Dedifferentiated amniotic fluid mesenchymal stem cell (primary cell): Measurements from ENCODE around the gene ZNF445.
A peak's percentile ranks its signal among the peaks of the same experiment; 100 is the strongest.
"Not testable (repeated sequence)": the region's sequence is repeated elsewhere in the genome, so short reads cannot be mapped to it uniquely, and the experiment has no call there.

Experiments
- DNase-seq: peaks from one replicate; pipeline ENCODE4 v3.0.0-alpha.2; 2016; ENCODE audit errors: extremely low spot score

Gene ZNF445

DNA sequence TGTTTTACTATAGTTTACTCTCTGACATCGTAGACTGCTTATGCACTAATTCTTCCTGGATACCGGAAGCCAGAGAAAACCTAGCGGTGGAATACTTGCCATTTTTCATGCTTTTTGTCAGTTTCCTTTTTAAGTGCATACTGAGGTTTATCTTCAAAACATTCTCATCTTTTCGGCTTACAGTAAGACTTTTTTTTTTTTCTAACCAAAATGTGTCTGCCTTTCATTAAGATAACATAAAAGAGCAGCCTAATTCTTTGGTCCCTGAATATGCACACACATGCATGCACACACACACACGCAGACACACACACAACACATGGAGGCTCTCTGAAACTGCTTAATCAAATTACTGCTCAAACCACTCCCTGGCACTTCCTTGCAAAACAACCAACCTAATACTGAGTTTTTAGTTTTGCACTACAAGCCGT is 1.3 kb downstream of the ZNF445 start:
- peak; percentile 42 for DNase-seq

DNA sequence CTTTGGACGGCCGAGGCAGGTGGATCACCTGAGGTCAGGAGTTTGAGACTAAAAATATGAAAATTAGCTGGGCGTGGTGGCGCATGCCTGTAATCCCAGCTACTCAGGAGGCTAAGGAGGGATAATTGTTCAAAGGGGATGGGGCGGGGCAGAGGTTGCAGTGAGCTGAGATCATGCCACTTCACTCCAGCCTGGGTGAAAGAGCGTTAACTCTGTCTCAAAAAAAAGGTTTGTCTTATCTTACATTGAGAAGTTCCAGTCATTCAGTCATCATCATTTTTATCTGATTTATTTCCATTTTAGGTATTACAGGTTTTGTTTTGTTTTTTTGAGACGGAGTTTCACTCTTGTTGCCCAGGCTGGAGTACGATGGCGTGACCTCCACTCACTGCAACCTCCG is 2.6 kb downstream of the ZNF445 start:
- not testable (repeated sequence) for DNase-seq

DNA sequence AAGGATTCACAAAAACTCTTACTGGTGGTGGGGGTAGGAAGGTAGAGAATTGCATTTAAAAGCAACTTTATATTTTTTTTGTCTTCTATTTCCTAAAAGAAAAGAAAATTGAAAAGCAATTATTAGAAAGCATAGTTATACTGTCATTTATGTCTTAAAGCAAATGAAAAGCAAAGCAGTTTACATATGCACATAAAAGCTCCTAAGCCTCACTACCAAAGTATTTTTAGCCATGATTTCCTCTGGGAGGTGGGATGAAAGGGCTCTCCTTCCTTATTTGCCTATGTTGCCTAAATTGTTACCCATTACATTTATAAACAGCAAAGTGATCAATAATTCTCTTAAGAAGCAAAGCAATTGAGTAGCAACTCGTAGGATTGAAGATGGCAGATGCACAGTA is 7.0 kb downstream of the ZNF445 start:
- no peak for DNase-seq

DNA sequence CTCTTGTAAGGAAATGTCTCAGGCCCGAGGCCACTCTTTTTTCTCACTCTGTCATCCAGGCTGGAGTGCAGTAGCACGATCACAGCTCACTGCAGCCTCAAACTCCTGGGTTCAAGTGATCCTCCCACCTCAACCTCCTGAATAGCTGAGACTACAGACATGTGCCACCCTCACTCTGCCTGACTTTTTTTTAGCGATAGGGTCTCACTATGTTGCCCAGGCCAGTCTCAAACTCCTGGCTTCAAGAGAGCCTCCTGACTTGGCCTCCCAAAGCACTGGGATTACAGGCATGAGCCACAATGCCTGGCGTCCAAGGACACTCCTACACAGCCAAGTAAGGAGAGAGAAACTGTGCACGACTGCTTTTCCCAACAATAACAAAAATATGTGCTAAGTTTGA is 7.6 kb downstream of the ZNF445 start:
- no peak for DNase-seq

DNA sequence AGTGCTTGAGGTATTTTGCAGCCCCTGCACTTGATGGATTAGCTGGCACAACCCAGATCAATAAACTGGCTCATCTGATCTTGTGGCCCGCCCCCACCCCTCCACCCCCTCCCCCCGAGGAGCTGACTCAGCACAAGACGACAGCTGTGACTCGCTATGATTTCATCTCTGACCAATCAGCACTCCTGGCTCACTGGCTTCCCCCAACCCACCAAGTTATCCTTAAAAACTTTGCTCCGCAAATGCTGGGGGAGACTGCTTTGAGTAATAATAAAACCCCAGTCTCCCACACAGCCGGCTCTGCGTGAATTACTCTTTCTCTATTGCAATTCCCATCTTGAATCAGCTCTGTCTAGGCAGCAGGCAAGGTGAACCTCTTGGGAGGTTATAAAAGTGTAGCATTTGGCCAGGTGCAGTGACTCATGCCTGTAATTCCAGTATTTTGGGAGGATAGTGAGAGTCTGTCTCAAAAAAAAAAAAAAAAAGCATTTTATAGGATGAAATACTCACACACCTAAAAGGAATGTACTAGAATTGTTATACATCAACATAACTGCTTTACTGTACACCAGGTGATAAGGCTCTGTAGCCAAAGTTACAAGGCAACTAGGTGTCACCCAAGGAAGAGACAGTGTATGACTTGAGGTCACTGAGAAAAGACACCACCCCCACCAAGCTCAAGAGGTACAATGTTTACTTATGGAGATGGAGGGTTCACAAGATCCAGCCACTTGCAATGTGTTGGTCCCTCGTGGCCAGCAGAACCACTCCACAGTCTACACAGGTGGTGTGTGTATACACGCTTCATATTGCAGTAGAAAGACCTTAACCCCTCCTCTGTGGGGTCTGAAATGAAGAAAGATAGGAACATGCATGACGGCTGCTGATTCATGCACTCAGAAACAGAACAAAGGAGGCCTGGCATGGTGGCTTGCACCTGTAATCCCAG is 8.6 kb downstream of the ZNF445 start:
- DNase-seq: no peak

DNA sequence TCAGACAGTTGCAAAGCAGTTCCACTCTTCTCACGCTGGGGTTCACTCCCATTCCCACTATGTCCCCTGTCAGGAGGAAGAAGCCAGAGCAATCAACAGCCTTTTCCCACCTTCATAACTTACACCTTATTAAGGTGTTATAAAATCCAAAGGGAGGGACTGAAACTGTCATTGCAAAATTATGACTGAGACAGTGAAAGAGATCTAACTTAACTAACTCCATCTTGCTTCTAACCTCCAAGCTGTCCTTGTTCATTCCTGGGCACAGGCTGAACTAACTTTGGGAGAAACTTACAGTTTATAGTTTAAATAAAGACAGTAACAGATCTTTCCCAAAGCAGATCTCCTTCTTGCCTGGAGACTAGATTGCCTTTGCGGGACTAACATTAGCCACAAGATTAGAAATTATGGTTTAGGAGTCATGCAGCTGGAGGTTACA is 9.4 kb downstream of the ZNF445 start:
- not testable (repeated sequence) for DNase-seq

DNA sequence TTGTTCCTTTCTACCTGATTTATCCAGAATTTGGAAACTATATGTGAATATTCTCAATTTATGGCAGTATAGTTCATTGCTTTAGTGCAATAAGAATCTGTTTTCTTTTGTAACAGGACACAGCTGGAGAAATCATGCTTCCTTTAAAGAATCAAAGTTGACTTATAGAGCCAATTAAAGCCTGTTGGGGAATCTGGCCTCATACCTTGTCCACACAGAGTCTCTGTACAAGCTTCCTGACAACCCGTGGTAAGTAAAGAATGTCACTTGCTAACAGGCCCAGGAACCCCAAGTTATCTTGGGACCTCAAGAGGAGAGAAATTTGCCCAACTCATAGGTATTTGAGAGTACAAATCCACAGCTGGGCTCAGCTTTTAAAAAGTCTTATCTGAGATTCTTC is 10.2 kb downstream of the ZNF445 start:
- no peak for DNase-seq

DNA sequence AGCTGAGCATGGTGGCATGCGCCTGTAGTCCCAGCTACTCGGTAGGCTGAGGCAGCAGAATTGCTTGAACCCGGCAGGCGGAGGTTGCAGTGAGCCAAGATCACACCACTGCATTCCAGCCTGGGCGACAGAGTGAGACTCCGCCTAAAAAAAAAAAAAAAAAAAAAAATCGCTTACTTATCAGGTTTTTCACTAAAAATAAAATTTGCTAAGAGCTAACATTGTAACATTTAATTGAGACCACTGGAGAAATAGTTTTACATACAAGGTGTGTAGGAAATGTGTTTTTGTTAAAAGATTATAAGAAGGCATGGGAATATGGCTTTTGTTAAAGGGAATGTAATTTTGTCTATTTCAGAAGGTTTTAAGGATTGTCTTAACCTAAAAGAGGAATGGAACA is 12.6 kb downstream of the ZNF445 start:
- not testable (repeated sequence) for DNase-seq

DNA sequence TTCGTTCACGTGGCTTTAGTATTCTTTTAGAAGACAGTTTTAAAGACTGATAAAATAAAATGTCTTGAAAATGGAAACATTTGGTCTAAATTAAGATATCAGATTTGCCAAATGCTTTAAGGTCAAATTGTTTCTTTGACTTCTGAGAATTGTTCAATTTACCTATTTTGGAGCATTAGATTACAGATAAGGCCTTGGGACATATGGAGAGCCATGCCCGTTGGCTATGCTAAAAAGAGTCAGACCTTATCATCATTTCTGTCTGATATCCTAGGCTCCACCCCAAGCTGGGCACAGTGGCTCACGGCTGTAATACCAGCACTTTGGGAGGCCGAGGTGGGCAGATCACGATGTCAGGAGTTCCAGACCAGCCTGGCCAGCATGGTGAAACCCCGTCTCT is 13.0 kb downstream of the ZNF445 start:
- no peak for DNase-seq

DNA sequence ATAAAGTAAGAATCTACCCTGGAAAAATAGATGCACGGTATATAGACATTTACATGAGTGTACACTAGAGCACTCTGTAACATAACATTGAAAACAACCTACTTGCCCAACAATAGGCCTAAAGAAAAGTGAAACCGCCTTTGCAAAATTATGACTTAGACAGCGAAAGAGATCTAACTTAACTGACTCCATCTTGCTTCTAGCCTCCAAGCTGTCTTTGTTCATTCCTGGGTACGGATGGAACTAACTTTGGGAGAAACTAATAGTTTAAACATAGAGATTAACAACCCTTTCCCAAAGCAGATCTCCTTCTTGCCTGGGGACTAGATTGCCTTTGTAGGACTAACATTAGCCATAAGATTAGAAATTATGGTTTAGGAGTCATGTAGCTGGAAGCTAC is 17.4 kb downstream of the ZNF445 start:
- not testable (repeated sequence) for DNase-seq

DNA sequence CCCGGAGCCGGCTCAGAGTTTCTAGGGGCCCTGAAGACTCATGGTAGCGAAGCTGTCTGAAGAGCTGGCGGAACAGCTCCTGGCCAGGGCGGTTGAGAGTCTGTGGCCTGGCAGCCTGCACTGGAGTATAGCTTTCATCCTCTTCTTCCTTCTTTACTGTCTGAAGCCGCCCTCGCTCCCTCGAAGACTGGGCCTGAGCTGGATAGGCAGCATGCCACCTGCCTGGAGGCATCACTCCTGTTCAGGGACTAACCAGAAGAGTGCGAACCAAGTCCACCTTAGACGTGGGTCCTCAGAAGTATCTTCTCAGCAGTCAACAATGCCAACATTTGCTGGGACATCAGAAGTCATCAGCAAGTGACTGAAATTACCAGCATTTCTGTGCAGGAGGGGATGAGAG is 22.2 kb downstream of the ZNF445 start:
- DNase-seq: no peak

DNA sequence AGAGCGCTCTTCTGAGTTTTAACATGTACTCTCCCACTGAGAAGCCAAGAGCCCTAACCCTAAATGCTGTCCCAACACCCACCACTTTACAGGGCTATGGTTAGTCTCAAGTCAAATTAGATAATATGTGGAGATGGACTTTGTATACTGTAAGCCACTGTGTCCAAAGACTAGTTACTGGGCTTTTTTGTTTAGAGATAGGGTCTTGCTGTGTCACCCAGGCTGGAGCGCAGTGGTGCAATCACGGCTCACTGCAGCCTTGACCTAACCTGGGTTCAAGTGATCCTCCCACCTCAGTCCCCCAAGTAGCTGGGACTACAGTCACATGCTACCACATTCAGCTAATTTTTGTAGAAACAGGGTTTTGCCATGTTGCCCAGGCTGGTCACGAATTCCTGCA is 23.2 kb downstream of the ZNF445 start:
- no peak for DNase-seq

DNA sequence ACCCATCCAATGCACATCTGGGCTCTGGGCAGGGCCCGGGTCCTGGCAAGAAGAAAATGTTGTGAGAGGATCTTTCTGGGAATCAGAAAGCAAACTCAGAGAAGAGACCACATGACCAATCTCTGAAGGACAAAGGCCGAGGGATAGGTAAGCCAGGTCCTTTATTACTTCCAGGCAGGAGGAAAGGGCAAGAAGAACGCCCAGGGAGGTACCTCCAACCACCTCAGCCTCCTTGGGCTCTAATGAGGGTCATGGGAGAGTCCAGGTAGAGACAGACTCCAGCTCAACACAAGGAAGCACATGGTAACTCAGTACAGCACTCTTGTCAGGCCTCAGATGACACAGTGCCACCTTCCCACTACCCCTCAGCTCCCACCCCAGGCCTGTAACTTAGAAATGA is 26.0 kb downstream of the ZNF445 start:
- DNase-seq: no peak

DNA sequence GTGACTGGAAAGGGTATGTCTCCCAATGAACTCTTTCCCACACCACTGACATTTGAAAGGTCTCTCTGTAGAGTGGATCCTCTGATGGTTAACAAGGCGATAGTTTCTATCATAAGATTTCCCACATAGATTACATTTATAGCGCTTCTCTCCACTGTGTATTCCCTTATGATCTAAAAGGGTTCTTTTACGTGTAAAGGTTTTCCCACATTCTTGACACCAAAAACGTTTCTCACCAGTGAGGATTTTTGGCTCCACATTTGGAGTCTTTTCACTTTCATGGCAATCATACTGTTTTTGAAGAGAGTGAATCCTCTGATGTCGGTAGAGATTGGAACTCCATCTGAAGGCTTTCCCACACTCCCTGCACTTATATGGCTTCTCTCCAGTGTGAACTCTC is 30.5 kb downstream of the ZNF445 start:
- DNase-seq: no peak

DNA sequence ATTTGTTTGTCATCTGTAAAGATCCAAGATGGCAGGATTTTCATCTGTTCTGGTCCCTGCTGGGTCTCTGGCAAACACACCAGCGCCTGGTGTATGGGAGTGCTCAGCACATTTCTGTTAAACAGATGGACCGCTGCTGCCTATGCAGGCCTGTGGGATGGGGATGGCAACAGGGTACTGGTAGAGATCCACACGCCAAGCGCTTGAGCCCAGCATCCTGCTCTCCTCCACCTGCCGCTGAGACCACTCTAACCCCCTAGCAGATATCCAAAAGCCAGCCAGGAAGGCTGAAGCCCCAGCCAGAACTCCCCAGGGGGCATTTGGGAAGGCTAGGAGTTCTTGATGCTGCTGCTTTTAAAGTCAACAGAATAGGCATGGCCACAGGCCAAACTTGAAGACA is 31.7 kb downstream of the ZNF445 start:
- no peak for DNase-seq

DNA sequence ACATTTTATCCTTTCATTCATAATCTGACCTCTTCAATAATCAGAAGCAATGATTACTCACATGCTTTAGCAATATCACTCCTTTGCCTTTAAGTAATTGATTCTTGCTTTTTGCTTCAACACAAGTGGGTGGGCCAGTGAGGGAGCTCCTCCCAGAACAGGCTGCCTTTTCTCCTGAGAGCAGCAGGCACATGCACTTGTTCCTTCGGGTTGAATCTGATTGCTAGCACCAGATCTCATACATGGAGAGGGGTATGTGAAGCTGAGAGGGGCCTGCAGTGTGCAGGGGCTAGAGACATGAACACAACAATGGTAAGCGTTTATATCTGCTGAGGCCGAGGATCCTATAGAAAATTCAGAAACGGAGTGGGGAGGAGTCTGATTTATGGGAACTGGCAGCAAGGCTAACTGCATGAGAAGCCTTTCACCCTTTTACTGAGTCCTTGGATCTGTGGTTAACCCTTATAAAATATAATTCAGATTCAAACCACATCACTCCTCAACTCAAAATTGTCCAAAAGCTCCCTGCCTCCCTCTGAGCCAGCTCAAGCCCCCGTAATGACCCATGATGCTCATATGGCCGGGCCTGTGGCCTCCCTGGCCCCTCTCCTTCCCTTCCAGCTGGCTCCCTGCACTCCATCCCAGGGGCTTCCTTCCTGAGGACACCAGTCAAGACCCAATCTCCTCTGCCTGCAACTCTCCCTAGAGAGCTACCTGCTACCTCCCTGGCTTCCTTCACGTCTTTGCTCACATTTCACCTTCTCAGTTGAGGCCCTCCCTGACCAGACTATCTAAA is 32.4 kb downstream of the ZNF445 start:
- DNase-seq: no peak

DNA sequence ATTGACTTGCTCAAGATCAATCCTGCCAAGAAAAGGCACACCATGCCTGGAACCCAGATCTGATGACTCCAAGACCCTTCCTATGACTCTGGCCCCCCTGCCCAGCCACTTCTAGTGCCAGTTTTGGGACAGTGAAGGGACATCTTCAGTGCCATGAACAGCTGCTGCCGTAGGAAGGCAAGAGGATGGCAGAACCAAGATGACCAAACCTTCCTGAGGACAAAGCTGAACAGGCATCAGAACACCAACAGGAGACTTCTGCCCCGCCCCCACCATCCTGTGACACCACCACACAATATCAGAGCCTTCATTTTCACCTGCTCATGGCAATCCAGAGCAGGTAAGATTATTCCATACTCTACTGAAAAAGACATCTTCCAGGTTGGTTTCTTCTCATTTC is 33.0 kb downstream of the ZNF445 start:
- no peak for DNase-seq

DNA sequence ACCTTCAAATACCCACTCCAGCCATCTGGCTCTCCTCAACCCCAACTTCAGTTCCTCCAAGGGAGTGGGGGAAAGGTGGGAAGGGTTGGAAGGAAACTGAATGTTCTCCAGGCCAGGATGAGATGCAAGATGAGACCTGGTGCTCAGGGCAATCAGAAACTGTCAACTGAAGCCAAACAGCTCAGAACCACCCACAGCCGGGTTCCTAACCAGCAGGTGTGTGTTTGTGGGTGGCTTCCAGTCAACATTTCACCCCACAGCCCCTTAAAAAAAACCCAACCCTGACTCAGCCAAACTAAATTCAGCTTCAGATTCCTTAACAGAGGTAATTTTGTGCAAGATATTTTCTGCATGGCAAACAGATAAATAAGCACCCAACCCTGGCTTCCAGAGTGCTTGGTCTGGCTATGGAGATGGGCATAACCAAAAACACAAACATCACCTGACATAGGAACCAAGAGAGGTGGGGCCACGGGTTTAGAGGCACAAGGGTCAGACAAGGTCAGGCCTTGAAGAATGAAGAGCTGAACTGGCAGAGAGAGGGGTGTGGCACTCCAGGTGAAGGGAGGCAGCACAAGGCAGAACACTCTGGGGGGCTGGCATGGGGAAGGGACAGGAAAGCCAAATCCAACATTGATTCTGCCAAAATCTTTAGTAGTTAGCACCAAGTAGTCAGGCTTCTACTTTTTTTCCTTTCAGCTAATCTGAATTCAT is 34.7 kb downstream of the ZNF445 start:
- DNase-seq: no peak

DNA sequence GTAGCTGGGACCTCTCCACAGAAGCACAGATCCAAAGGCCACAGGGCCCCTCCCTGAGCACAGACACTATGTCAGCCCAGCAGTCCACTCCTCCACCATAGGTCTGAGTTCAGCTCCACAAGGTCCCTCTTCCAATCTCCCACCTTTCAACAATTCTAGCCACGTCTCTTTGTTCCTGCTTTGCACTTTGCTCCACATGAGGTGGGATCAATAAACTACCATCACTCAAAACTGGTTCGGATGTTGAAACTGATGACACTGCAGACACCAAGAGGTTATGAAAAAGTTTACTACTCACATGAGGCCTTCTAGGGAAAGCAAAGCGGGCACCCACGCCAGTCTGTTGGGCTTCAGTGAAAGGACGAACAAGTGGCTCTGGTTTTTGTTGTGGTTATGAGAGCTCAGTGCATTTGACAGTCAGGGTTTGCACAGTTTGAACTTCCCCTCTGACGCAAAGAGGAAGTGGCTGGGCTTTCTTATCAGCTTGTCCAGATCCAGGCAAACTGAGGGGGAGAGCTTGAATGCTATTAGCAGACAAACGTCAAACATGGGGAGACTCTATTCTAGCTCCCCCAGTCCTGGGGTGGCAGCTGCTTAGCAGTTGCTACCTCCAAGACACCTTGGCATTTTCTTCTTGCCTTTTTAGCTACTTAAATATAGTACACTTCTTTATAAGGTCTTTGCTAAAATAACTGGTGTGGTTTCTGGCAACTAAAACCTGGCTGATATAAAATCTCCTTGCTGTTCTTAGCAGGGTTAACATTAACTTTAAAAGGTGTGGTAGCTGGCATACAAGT is 37.8 kb downstream of the ZNF445 start:
- DNase-seq: no peak

DNA sequence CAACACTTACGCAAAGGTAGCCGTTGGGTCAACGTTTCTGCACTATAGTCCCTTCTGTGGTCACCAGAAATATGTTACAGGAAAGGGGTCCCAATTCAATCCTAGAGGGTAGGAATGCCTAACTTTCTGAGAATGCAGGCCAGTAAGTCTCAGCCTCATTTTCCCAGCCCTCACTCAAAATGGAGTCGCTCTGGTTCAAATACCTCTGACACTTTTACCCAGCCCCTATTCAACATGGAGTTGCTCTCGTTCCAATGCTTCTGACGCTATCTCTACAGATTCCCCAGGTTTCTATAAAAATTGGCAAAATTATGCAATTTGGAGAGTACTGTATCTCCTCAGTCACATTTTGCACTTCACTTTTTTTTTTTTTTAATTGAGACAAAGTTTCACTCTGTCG is 39.7 kb downstream of the ZNF445 start:
- DNase-seq: no peak

DNA sequence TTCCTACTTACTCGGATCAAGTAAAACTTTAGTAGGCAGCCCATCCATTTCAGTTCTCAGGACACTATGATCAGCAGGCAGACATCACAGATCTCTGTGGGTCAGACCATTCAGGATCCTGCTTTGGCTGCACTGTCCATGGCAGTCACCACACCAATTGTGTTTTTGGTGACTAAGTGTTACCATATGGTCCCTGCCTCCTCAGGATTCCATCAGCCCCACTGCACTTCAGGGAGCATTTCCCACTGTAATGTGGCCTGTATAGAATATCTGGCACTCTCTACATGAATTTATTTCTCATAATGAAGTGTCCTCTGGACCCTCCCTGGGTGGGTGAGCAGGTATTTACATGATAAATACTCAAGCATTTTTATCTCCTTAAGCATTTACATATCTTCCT is 41.3 kb downstream of the ZNF445 start:
- DNase-seq: no peak
